Activated T-cell treated with anti-CD3 and anti-CD28 coated beads for 48 hours (primary cell): ENCODE measurements around the gene PRR35.
"Not testable (repeated sequence)": the region's sequence is repeated elsewhere in the genome, so short reads cannot be mapped to it uniquely, and the experiment has no call there.

Experiments
- DNase-seq: peaks from one replicate; pipeline ENCODE4 v3.0.0-alpha.2; 2020; ENCODE audit warnings: low read depth

PRR35 gene

DNA sequence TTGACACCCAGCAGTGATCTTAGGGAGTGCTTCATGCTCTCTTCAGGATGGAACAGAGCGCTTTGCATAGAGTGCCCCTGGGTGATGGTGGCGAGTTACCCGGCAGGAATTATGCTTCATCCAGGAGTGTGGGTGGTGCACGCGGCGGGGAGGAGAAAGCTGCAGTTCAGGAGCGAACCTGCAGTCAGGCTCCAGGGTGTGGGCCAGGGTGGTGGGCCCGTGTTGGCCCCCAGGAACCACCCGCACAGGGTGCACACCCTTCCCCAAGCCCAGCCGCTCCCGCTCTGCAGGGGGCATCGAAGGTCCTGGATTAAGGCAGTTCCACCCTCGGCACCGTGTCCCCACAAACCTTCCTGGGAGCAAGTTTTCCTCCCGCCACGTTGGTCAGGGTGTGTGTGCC is 33.6 kb downstream of the PRR35 start:
- no peak for DNase-seq

DNA sequence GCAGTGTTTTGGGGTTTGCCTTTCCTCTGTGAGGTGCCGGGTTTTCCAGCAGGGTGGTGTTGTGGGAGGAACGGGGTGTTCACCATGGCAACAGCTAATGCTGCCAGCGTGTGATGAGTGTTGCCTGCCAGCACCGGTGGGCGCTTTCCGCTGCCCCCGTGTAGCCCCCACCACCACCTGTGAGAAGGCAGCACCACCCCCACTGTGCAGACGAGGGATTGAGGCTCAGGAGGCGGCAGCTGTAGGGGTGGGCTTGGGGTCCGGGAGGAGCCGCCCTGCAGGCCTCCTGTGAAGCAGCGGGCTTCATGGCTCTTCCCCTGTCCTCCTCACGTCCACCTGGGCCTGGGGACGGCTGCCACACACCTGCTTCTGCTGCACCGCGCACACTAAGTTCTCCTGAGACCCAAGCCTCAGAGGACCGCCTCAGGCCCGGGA is 34.9 kb downstream of the PRR35 start:
- no peak for DNase-seq

DNA sequence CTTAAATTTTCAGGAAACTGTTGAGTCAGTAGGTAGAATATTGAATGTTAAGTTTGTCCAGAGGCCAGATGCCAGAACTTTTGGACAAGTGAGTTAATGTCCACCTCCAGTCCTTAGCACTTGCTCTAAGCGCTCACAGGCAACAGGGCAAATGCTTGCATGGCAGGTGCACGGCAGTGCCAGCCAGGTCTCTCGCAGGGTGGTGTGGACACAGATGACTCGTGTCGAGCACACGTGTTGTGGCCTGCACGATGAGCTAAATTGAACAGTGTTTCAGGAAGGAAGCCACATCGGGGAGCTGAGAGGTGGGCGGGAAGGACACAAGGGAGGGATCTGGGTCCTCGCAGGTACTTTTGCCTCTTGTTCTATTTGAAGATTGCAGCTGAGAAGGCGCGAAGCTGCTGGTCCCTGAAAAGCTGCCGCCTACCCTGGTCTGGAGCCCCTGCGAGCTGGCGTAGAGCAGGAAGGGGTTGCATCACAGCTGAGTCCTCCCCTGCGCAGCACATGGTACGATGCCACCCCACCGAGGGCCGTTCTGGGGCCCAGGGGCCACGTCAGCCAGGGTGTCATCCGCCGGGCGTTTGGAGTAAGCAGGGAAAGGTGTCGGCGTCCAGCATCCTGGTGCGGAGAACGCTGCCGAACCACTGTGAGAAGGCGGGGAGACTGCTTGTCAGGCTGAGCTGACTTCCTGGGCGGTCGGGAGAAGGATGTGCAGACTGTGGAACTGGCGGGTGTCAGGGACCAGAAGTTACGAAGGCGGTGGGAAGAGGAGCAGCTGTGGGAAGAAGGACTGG is 35.9 kb downstream of the PRR35 start:
- DNase-seq, result no peak

DNA sequence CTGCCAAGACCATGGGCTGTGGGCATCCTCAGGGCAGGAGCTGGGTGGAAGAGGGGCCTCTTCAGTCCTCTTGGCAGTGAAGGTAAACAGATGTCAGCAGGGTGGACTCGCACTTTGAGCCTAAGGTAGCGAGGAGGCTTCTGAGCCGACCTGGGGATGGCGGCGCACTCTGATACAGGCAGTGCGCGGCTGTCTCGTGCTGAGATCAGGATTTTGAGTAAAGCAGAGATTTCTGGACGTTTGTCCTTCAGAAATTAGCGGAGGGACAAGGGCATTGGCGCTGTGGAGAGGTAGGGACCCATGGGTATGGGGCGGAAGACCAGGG is 36.5 kb downstream of the PRR35 start:
- DNase-seq, result no peak

DNA sequence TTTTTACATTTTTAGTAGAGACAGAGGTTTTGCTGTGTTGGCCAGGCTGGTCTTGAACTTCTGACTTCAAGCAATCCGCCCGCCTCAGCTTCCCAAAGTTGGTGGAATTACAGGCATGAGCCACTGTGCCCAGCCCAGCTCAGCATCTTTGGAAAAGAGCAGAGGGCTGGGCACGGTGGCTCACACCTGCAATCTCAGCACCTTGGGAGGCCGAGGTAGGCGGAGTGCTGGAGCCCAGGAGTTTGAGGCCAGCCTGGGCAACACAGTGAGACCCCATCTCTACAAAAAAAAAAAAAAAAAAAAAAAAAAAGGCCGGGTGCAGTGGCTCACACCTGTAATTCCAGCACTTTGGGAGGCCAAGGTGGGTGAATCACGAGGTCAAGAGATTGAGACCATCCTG is 37.5 kb downstream of the PRR35 start:
- DNase-seq, result not testable (repeated sequence)

DNA sequence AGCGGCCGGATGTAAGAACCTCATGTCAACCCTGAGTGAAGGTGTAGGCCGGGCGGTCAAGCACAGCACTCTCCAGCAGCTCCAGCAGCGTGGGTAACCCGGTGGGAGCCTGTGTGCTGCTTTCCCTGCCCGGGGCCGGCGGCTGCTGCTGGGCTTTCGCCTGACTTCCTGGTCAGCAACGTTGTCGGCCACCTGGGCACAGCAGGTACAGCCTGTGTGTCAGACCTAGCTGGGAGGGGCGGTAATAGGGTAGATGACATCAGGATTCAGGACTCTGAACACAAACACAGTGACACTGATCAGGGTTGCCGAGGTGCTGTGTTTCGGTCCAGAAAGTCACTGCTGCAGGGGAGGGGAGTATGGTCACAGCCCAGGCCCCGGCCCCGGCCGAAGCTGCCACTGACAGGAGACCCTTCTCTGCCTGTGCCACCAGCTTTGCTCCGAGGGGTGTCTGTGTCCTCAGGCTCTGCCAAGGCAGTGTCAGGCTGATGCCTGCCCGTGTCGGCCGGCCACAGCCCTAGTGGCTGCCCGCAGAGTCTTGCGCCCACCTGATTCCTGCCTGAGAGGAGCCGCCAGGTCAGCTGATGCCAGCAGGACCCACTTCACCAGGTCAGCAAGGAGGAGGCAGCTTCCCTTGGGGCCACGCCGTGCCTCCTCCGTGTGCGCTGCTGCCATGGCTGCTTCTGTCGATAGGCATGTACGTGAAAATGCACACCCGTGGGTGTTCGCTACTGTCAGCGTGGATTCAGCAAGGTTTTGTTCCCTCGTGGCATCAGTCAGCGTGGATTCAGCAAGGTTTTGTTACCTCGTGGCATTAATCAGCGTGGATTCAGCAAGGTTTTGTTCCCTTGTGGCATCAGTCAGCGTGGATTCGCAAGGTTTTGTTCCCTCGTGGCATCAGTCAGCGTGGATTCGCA is 38.9 kb downstream of the PRR35 start:
- DNase-seq, result no peak

DNA sequence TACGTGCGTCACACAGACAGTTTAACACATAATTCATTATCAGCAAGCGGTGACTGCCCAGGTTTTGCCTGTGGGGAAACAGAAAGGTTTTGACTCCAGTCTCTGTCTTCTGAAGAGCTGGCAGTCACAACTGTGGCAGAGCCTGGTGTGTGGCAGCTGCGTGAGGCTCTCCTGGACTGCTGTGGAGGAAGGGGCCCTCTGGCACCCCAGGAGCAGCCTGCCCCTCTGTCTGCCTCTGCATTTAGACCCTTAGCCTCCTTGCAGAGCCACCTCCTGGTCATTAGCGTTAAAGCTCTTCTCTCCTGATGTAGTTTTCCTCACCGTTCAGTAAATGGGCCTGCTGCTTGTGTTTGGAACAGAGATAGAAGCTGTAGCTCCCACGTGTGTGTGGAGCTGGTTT is 40.6 kb downstream of the PRR35 start:
- no peak for DNase-seq

DNA sequence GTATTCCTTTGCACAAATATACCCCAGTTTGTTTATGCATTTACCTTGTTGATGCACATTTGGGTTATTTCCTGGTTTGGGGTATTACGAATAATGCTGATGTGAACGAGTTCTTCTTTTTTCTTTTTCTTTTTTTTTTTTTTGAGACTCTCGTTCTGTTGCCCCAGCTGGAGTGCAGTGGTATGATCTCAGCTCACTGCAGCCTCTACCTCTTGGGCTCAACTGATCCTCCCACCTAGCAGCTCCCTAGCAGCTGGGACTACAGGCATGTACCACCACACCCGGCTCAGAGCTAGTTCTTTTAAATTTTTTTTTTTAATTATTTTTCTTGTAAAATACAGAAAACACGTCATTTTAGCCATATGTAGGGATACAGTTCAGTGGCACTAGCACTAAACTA is 43.7 kb downstream of the PRR35 start:
- DNase-seq, result no peak

DNA sequence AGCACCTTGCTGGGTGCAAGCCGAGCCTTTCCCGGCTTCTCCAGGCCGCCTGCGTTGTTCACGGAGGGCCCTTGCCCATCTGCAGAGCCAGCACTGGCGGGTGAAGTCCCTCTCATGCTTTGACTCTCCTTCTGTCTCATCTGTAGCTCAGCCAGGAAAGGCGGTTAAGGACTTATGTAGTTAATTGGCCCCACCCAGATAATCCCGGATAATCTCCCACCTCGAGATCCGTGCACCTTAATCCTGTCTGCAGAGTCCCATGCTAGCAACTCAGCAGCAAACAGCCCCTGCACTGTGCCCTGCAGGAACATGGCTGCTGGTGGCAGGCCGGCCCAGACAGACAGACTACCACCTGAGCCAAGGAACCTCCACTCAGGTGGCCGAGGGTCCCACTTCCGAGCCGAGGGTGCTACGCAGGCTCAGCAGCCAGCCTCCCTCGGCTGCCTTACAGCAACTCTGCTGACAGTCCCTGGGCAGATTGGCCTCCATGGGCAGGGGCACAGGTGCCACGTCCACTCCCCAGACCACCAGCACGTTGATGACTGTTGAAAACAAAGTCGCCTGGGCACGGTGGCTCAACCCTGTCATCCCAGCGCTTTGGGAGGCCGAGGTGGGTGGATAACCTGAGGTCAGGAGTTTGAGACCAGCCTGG is 46.6 kb downstream of the PRR35 start:
- DNase-seq, result no peak

DNA sequence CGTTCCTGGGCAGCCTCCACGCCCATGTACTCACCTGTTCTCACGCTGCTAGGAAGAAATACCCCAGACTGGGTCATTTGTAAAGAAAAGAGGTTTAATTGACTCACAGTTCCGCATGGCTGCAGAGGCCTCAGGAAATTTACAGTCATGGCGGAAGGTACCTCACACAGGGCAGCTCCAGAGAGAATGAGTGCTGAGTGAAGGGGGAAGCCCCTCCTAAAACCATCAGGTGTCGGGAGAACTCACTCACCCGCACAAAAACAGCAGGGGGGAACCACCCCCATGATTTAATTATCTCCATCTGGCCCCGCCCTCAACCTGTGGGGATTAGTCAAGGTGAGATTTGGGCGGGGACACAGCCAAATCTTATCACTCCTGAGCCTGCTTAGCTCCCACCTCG is 47.8 kb downstream of the PRR35 start:
- DNase-seq, result peak; percentile 58

DNA sequence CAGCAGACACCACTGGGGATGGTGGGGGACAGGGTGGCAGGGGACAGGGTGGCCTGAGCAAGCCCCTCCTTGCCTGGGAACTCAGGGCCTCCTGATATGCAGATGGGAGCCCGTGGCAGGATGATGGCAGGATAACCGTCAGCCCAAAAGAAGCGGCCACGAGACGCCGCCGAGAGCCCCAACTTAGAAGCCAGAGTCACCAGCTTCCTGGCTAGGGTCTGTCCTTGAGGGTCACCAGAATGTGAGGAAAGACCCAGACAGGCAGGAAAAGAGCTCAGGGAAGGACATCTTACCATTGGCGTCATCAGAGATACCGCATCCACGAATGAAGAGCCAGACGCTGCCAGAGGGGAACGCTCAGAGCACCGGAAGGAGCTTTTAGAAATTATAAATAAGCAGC is 49.1 kb downstream of the PRR35 start:
- no peak for DNase-seq

DNA sequence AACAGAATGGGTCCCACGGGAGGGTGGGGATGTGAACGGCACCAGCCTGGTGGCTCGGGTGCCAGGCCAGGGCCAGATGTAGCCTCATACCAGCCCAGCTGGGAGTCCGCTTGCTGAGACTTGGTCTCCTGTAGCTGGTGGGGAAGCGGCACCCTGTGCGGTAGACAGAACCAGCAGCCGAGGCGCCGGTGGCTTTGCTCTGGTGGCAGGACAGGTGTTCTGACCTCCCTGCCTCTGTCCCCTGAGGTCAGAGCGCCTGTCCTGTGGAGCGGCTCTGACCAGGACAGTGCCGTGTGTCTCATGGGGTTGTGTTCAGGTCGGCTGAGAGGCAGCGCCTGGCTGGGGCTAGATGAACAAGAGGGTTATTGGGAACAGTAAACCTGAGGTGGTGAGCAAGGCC is 49.8 kb downstream of the PRR35 start:
- no peak for DNase-seq

DNA sequence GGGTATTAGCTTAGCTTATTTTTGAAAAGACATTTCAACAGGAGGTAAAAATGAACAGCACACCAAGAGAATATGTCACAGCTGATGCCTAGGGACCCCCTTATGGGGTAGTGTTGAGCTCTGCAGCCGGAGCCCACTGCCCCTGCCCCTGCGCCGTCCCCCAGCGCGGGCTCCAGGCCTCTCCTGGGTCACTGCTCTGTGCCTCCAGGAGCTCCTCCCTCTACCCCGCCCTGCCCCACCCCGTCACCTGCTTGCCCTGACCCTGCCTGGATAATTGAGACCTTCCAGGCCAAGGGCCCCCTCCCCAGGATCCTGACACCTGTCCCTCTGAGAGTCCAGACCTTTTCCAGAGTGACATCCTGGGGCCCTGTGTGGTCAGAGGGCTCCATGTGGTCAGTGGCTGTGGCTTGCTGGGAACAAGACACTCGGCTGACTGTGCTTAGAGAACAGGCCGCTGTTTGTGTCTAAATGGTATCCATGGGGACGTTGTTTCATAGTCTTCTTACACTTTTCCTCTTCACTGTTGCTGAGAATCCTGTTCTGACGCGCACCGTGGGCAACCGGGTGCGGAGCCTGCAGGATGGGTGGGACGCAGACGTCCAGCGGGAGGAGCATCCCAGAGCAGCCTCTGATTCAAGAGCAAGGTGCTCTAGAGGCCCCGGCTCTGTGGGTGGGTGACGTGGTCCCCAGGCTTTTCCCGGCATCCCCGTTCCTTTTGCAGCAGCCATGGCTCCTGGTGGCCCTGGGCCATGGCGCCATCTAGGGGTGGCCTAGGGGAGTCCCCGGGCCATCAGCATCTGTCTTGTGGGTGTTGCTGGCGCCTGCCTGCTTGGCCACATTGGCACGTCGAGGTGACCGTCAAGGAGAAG is 50.6 kb downstream of the PRR35 start:
- peak; percentile 61 for DNase-seq

DNA sequence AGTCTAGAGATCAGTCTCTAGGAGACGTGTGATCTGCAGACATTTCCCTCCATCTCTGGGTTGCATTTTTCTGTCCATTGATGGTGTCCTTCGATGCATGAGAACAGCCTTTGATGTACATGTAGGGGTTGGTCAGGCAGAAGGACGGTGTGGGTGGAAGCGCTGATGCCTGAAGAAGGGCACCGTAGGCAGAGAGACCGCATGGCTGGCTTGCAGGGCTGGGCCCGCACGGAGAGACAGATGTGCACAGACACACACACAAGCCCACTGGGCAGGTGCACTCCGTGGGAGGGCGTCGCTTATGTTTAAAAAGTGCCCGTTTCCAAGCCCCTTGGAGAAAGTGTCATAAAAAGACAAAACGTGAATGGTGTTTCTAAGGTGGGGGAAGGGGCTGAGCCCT is 54.9 kb downstream of the PRR35 start:
- DNase-seq, result no peak
